ENCODE results near the gene RBKS. TPM values are rescaled to one million over a fixed set of nuclear protein-coding genes. Genes with fewer than 3 reads are reported as not detected.

The RBKS gene
- total and polyA plus RNA-seq, 2 of the 8 experiments (the other 6 are each of a cell fraction or from before 2014, with no cell fraction given): 1.1 to 1.5 TPM

GRCh38 chr2:27907547-27907946 lies 17.4 kb upstream of the RBKS start:
- Histone ChIP-seq H2BK20ac (ENCODE audit: low read length) (no peak overlapping the region), H2AK5ac (ENCODE audit: low read depth, low read length) (no peak overlapping the region), H2BK5ac (ENCODE audit: low read depth, low read length) (no peak overlapping the region), H2AFZ (ENCODE audit: low read length) (no peak overlapping the region), H2BK120ac (replicated peaks; ENCODE audit: low read depth, low read length) (no peak overlapping the region), H3K23ac (ENCODE audit: insufficient read length) (no peak overlapping the region), H3K27ac (ENCODE audit: low read depth, low read length) (no peak overlapping the region), H3K79me1 (ENCODE audit: low read depth, low read length) (no peaks in the 10 kb centered on the region), H4K91ac (replicated peaks; ENCODE audit: insufficient read length, low read length) (no peak overlapping the region), H3K18ac (ENCODE audit: extremely low read depth, low read length) (no peak overlapping the region), H3K79me2 (ENCODE audit: control insufficient read depth in 1 of 2, insufficient read depth in 2 of 2, low read length in 2 of 2) (no peaks in the 10 kb centered on the region), H3K9me3 (ENCODE audit: insufficient read depth in 2 of 2, low read depth in 1 of 2, low read length in 1 of 2) (no peaks in the 10 kb centered on the region), H3K4me2 (ENCODE audit: insufficient read depth in 1 of 2, low read depth in 2 of 2, low read length in 2 of 2) (no peak overlapping the region), H3K4me1 (replicated peaks in 1 of 4; ENCODE audit: control insufficient read depth in 3 of 4, insufficient read depth in 4 of 4, low read length in 3 of 4) (no peaks in the 10 kb centered on the region), H3K14ac (ENCODE audit: insufficient read length) (no peak overlapping the region), H4K5ac (ENCODE audit: insufficient read length, low read depth, low read length) (no peak overlapping the region), H4K8ac (ENCODE audit: extremely low read depth, insufficient read depth, low read length) (no peak overlapping the region), H3K4ac (replicated peaks; ENCODE audit: insufficient read length, low read depth, low read length) (no peak overlapping the region), H3K27me3 (replicated peaks in 1 of 4; ENCODE audit: control insufficient read depth in 3 of 4, extremely low read depth in 1 of 4, insufficient read depth in 3 of 4, low read length in 3 of 4) (no peaks in the 10 kb centered on the region), H3K36me3 (ENCODE audit: control insufficient read depth in 2 of 4, insufficient read depth in 4 of 4, low read length in 3 of 4) (no peaks in the 10 kb centered on the region), H2BK12ac (ENCODE audit: low read depth, low read length) (no peak overlapping the region), H4K20me1 (replicated peaks in 1 of 2; ENCODE audit: control insufficient read depth in 1 of 2, insufficient read depth in 2 of 2, low read length in 2 of 2) (no peaks in the 10 kb centered on the region), H2BK15ac (ENCODE audit: low read length) (no peak overlapping the region), H3K9ac (replicated peaks in 1 of 4; ENCODE audit: extremely low read depth in 1 of 4, low read depth in 3 of 4, low read length in 3 of 4) (no peak overlapping the region), H3K56ac (replicated peaks; ENCODE audit: insufficient read length, low read depth, low read length) (no peak overlapping the region), H3K23me2 (ENCODE audit: low read depth, low read length) (no peaks in the 10 kb centered on the region), H3K4me3 (ENCODE audit: extremely low read depth in 1 of 4, insufficient read depth in 2 of 4, low read depth in 3 of 4, low read length in 4 of 4) (no peak overlapping the region)
- POLR2A ChIA-PET (ENCODE audit: partially characterized antibody): no interaction called here
- CTCF ChIA-PET (ENCODE audit: partially characterized antibody): no interaction called here
- 52% methylated on average over 3 of the region's 3 CpGs; no CpG with 5 or more reads in 1 of the 2 experiments for WGBS, 2 experiments (ENCODE audit: extremely low coverage in 1 of 2, insufficient coverage in 1 of 2, insufficient read length in 1 of 2, insufficient replicate concordance in 2 of 2, low coverage in 1 of 2, low lambda C conversion rate in 2 of 2, missing lambda C conversion rate in 1 of 2)
- FAIRE-seq (no peak), DNase-seq (ENCODE audit: low read depth in 1 of 2, low spot score in 2 of 2) (no peak)
- TF ChIP-seq RXRA (IDR thresholded peaks at IDR 0.05; ENCODE audit: insufficient read depth, low read depth, low read length) (no peak), SRF (IDR thresholded peaks at IDR 0.05; ENCODE audit: low read depth, low read length) (no peak), GTF2F1 (IDR thresholded peaks at IDR 0.05; ENCODE audit: borderline replicate concordance, low read depth, low read length) (no peak), BCL11A (IDR thresholded peaks at IDR 0.05; ENCODE audit: low read depth in 2 of 2, low read length in 2 of 2) (no peak), NRF1 (IDR thresholded peaks at IDR 0.05; ENCODE audit: low read depth, low read length) (no peak), EP300 (IDR thresholded peaks at IDR 0.05; ENCODE audit: borderline replicate concordance in 1 of 2, low read depth in 2 of 2, low read length in 2 of 2) (no peak)

All from H1 (cell line).